ENCODE data around the gene TFR2. TPM values are rescaled to one million over a fixed set of nuclear protein-coding genes. Genes with fewer than 3 reads are reported as not detected.

TFR2 gene
- total RNA-seq, 2 donors from 2014 or later, result 13.1 to 19.1 TPM

DNA sequence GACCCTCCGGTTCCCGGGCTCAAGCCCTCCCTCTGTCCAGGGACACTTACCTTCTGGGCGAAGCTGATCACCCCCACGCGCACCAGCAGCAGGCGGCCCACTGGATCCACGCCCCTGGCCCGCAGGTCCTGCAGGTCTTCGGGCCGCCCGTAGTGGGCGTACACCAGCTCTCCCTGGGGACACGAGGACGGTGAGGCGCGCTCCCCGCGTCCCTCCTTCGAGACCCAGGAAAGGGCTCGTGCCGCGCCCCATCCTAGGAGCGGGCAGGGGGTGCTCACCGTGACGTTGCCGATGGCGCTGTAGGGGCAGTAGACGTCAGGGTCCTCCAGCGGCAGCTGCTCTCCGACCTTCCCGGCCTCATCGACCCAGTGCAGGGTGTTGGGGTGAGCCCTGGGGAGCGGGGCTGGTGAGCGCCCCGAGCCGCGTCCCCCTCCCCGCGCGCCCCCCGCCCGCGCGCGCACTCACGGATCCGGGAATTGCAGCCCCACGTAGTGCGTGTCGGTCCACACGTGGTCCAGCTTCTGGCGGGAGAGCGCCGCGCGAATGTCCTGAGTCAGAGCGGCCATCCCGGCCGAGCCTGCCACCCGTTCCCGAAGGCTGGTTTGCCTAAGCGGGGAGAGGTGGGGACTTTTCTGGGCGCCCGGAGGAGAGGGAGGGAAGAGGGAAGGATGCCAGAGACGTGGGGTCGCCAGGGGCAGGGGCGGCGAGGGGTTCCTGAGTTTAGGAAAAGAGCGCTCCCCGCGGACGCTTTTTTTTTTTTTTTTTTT lies 8.2 kb downstream of the TFR2 start:
- Mint-ChIP-seq H3K9me3 (no peaks in the 10 kb centered on the region), H3K27ac (peak overlapping the region; percentile 91 to 97), H3K36me3 (peaks cover 6 to 9% of the 10 kb centered on the region in 2 donors)
- DNase-seq (ENCODE audit: low spot score in 2 of 2), result peak; percentile 67 to 77
- peak; percentile 73 to 80 for ATAC-seq

- no peaks in the 10 kb centered on the region for H3K9me3 Mint-ChIP-seq
Measured at GRCh38 chr7:100630066-100630465, 11.3 kb downstream of the TFR2 start.

GRCh38 chr7:100629117-100629716 lies 12.1 kb downstream of the TFR2 start:
- Mint-ChIP-seq H3K9me3 (no peaks in the 10 kb centered on the region), H3K36me3 (peaks cover 5 to 11% of the 10 kb centered on the region in 2 donors), H3K27ac (no peak overlapping the region)
- DNase-seq (ENCODE audit: low spot score in 2 of 2) (peak in 1 of 2 donors; percentile 45), ATAC-seq (no peak)

More at GRCh38 chr7:100630066-100630465, 11.3 kb downstream of the TFR2 start:
- peaks cover 6 to 9% of the 10 kb centered on the region in 2 donors for H3K36me3 Mint-ChIP-seq
- DNase-seq (ENCODE audit: low spot score in 2 of 2) (no peak), ATAC-seq (no peak)
- H3K27ac Mint-ChIP-seq, result no peak overlapping the region

DNA sequence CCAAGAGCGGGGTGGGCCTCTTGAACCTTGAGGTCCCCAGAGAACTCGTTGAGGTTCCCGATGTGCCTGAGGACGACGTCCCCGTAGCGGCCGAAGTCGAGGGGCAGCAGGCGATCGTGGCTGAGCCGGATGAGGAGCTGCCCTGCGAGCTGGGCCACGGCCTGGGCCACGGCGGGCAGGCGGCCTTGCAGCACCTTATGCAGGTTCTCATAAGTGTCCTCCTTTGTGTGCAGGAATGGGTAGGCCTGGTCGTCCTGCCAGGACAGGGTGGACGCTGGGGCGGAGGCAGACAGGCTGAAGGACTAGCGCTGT lies 14.2 kb downstream of the TFR2 start:
- Mint-ChIP-seq H3K36me3 (peaks cover 0 to 10% of the 10 kb centered on the region in 2 donors), H3K27ac (peak overlapping the region in 1 of 2 donors; percentile 65), H3K9me3 (no peaks in the 10 kb centered on the region)
- ATAC-seq (no peak), DNase-seq (ENCODE audit: low spot score in 2 of 2) (no peak)

- Mint-ChIP-seq H3K27ac (peak overlapping the region; percentile 50 to 65), H3K36me3 (peaks cover 0 to 10% of the 10 kb centered on the region in 2 donors)
Measured at GRCh38 chr7:100626530-100627237, 14.7 kb downstream of the TFR2 start.

DNA sequence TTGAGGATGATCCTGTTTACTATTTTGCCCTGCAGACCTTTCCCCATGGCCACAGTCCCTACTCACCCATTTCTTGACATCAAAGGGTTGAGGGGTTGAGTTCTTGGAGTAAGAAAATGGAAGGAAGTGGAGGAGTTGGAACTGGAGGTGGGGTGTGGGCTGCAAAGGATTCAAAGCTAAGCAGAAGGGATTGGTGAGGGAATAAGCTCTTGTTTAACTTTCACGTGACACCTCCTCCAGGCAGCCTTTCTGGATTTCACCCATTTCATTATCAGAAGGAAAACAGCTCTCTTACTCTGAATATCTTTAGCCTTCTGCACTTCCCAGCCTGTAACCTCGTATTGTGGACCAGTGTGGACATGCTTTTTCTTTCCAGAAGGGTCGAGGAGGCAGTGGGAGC lies 15.3 kb downstream of the TFR2 start:
- DNase-seq (ENCODE audit: low spot score in 2 of 2) (no peak), ATAC-seq (no peak)
- H3K36me3 Mint-ChIP-seq, result peaks cover 0 to 10% of the 10 kb centered on the region in 2 donors
- no peaks in the 10 kb centered on the region for H3K9me3 Mint-ChIP-seq
- peak overlapping the region in 1 of 2 donors; percentile 65 for H3K27ac Mint-ChIP-seq

More at GRCh38 chr7:100626530-100627237, 14.7 kb downstream of the TFR2 start:
- ATAC-seq, result peak; percentile 98 to 99
- H3K9me3 Mint-ChIP-seq, result no peaks in the 10 kb centered on the region
- peak; percentile 79 to 81 for DNase-seq (ENCODE audit: low spot score in 2 of 2)

DNA sequence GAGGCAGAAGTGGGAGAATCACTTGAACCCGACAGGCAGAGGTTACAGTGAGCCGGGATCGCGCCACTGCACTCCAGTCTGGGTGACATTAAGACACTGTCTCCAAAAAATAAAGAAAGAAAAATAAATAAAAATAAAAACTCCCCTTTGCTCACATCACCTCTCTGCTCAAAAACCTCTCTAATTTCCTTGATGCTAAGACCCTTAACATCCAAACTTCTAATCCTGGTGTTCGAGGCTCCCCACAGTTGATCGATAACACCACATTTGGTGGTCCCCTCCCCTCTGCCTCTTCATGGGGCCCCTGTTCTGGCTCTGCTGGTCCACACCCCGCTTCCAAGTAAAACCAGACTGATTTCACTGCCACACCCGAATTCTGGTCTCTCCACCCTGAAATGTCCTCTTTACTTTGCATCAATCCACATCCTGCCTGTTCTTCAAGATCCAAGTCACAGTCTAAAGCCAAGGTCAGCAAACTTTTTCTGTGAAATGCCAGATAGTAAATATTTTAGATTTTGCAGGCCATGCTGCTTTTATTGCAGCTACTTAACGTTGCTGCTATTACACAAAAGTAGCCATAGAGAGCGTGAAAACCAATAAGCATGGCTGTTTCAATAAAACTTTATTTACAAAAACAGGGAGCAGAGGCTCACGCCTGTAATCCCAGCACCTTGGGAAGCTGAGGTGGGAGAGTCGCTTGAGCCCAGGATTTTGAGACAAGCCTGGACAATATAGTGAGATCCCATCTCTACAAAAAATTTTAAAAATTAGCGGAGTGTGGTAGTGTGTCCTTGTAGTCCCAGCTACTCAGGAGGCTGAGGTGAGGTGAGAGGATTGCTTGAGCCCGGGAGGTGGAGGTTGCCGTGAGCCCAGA lies 17.2 kb downstream of the TFR2 start:
- Mint-ChIP-seq H3K27ac (peak overlapping the region in 1 of 2 donors; percentile 4), H3K36me3 (peaks cover 0 to 10% of the 10 kb centered on the region in 2 donors), H3K9me3 (no peaks in the 10 kb centered on the region)
- ATAC-seq (no peak), DNase-seq (ENCODE audit: low spot score in 2 of 2) (no peak)

DNA sequence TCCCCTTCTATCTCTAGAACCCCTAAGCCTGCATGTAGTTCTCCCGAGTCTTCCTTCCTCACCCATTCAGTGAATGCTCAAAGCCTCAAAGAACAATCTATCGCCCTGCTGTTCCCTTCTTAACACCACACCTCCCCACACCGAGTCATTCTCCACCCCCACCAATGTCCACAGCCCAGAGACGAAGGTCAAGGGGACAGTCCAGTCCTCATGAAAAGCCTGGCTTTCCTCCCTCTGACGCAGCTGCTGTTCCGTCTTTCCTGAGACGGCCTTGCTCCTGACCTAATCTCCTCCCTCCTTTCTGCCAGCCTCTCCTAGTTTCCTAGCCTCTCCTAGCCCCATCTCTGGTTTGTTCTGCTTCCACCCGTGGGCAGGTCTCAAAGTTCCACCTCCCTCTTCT lies 19.8 kb downstream of the TFR2 start:
- DNase-seq (ENCODE audit: low spot score in 2 of 2) (no peak), ATAC-seq (no peak)
- Mint-ChIP-seq H3K9me3 (no peaks in the 10 kb centered on the region), H3K36me3 (peaks cover 0 to 5% of the 10 kb centered on the region in 2 donors), H3K27ac (peak overlapping the region in 1 of 2 donors; percentile 1)

DNA sequence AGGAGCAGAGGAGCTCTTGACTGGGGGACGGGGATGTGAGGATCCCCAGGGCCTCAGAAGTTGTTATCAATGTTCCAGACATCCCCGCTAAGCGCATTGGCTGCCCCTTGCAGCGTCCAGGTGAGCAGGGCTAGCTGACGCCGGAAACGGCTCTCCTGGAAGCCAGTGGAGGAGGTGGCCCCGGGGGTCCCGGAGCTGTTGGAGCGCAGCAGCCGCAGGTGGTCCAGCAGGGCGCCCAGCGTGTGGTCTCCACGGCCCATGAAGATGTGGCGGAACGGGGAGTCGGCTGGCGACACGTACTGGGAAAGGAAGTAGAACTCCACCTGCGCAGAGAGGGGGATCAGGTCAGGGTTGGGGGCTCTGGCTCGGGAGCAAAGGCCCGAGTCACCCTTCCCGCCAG lies 20.5 kb downstream of the TFR2 start:
- no peaks in the 10 kb centered on the region for H3K9me3 Mint-ChIP-seq
- ATAC-seq (no peak), DNase-seq (ENCODE audit: low spot score in 2 of 2) (no peak)
- peak overlapping the region in 1 of 2 donors; percentile 56 for H3K27ac Mint-ChIP-seq
- peaks cover 0 to 5% of the 10 kb centered on the region in 2 donors for H3K36me3 Mint-ChIP-seq

DNA sequence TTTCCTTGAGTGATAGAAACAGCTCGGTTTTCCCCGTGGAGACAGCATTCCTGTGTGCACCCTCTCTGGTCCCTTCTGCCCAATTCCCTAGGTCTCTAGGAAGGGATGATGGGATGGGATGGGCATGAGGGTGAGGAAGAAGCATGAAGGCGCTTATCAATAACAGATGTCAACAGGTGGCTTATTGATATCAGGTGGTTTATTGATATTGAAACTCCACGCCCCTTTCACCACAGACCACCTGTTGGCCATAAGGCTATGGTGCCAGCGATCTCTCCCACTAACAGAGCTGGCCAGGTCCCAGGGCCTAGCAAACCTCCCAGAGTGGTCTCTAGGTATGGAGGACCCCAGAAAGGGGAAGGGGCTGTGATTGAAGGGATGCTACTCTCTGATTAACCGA lies 21.1 kb downstream of the TFR2 start:
- DNase-seq (ENCODE audit: low spot score in 2 of 2) (no peak), ATAC-seq (no peak)
- H3K36me3 Mint-ChIP-seq, result peaks cover 0 to 5% of the 10 kb centered on the region in 2 donors
- H3K27ac Mint-ChIP-seq, result no peak overlapping the region
- no peaks in the 10 kb centered on the region for H3K9me3 Mint-ChIP-seq

- Mint-ChIP-seq H3K9me3 (no peaks in the 10 kb centered on the region), H3K36me3 (no peaks in the 10 kb centered on the region), H3K27ac (peak overlapping the region in 1 of 2 donors; percentile 10)
- DNase-seq (ENCODE audit: low spot score in 2 of 2) (no peak), ATAC-seq (no peak)
Measured at GRCh38 chr7:100614308-100614861, 27.0 kb downstream of the TFR2 start.

GRCh38 chr7:100613412-100614175 lies 27.8 kb downstream of the TFR2 start:
- Mint-ChIP-seq H3K27ac (peak overlapping the region in 1 of 2 donors; percentile 10), H3K9me3 (no peaks in the 10 kb centered on the region)

DNA sequence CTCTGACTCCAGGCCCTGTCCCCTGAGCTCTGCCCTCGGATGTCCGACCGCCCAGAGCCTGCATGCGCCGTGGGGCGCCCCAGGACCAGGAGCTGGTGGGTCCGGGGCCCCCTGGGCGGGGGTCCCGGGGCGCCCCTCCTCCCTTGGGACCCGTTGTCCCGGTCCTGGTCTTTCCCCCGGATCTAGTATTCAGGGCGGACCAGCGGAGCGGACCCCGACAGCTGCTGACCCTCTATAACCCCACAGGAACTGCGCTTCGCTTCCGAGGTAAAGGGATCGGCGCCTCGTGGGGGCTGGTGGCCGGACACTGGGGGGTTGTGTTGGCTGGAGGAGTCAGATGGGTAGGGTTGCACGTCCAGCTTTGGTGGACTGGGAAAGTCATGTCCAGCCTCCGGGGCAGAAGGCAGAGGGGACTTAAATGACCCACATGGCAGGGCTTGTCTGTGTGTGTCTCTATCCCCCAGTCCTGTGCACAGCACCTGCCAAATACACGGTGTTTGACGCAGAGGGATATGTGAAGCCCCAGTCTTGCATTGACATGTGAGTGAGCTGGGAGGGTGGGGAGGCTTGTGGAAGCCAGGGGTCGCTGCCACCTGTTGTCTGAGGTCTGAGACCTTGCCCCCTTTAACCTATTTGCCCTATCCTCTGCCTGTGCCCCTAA lies 28.5 kb downstream of the TFR2 start:
- peak overlapping the region in 1 of 2 donors; percentile 92 for H3K27ac Mint-ChIP-seq
- DNase-seq (ENCODE audit: low spot score in 2 of 2), result no peak

More at GRCh38 chr7:100613412-100614175, 27.8 kb downstream of the TFR2 start:
- ATAC-seq, result no peak
- DNase-seq (ENCODE audit: low spot score in 2 of 2), result no peak
- H3K36me3 Mint-ChIP-seq, result no peaks in the 10 kb centered on the region

DNA sequence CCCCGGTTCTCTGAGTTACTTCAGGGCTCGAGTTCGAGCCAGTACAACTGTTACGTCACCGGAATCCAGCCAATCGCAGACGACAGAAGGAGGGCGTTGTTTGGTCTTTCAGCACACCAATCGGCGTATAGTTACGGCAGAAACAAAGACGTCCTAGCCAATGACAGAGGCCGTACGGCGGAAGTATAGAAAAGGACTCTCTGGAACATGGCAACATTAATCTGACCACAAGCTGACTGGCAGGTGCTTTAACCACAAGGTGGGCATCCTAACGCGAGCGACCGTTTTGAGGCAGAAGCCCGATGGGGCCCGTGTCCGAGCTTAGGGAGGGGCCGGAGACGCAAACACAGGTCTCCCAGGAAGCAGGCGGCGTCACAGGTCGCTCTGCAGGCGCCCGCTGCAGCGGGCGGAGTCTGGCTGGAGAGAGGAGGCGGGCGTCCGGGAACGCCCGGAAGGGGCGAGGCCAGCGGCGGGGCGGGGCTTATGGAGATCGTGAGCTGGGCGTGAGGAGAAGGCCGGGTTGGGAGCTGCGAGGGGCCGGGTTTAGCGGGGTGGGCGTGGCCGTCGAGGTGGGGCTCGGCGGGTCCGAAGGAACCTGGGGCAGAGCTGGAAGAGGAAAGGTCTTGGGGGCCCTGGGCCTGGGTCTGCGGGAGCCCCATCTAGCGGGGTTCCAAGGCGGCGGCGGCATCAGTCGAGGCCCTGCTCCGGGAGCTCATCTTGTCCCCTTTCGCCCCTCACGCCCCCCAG lies 29.2 kb downstream of the TFR2 start, which contains the start of gene MOSPD3:
MOSPD3 (plus strand) TSS at position 558 of the 747 bp plus-strand sequence. CDS start 252 bp downstream, outside the sequence.
- Mint-ChIP-seq H3K27ac (peak within 1 kb of the TSS; percentile 92 to 99), H3K36me3 (no peaks in the 10 kb centered on the region), H3K9me3 (no peaks in the 10 kb centered on the region)
- ATAC-seq (peak; percentile 93 to 94), DNase-seq (ENCODE audit: low spot score in 2 of 2) (peak; percentile 98 to 99)

More for the DNA sequence above, 28.5 kb downstream of the TFR2 start:
- ATAC-seq, result peak; percentile 1 to 2
- H3K36me3 Mint-ChIP-seq, result no peaks in the 10 kb centered on the region
- H3K9me3 Mint-ChIP-seq, result no peaks in the 10 kb centered on the region
